Activated CD4-positive, CD25-positive, alpha-beta regulatory T cell treated with anti-CD3 and anti-CD28 coated beads, Interleukin-2, amount 50 U/mL, for 24 hours (primary cell): Measurements from ENCODE around the gene EXOSC9.

Experiments
- ATAC-seq, 2 donors: fragments of 150-1000 bp; cut with Tn5 transposase; one replicate each; pipeline ENCODE4 v1.10.0; 2021; ENCODE audit warnings: mild to moderate bottlenecking in 1 of 2, moderate library complexity in 1 of 2

The EXOSC9 gene

GRCh38 chr4:121789455-121789854, 11.7 kb upstream of the EXOSC9 start:
- ATAC-seq, result no peak

- ATAC-seq, result no peak
These were observed 10.9 kb upstream of the EXOSC9 start for GRCh38 chr4:121789960-121790829.

DNA sequence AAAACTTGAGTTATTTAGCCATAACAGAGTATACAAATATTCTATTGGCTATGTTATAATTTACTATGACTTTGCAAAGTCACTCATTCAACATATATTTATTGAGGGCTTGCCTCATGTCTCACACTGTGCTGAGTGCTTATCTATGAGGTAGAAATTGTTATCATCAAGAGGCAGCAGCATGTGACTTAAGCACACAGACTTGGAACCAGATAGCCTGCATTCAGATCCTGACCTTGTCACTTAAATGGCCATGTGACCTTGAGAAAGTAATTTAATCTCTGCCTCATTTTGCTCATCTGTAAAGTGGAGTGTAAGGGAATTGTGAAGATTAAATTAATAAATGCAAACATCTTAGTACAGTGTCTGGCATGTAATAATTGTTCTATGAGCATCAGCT, 10.1 kb upstream of the EXOSC9 start:
- no peak for ATAC-seq

DNA sequence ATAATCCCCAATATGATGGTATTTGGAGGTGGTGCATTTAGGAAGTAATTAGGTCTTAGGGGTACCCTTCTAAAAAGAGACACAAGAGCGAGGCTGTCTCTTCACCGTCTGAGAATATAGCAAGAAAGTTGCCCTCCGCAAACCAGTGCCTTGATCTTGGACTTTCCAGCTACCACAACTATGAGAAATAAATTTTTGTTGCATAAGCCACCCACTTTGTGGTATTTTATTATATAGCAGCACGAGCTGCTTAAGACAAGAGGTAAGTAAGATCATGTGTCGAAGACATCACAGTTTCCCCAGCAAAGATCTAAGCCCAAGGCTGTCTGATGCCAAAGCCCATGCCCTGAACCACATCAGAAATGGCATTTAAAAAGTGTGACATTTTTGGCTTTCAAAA, 9.6 kb upstream of the EXOSC9 start:
- ATAC-seq, result no peak

- ATAC-seq, result no peak
These were observed 8.2 kb upstream of the EXOSC9 start for GRCh38 chr4:121792966-121793365.

DNA sequence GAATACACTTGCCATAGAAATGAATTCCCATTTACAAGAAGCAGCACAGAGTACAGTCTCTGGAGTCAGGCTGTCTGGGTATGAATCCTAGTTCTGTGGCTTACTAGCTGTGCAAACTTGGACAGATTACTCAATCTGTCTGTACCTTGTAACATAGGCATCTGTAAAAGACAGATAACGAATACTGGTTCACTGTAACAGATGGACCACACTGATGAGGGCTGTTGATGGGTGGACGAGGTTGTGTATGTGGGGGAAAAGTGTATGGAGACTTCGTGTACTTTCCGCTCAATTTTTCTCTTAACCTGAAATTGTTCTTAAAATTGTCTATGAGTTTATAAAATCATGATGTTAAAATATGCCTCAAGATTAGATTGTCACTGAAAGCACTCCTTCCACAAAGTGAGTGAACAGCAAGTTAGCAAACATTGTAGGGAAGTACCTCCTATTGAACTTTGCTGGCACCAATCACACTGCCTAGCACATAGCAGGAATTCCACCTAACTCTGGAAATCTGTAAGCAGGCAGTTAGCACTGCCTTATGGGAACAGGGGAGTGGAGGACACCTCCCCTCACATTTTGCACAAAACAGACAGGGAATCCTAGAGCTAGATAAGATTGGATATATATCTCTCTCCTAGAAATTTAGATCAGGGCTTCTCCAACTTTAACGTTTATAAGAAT, 6.5 kb upstream of the EXOSC9 start:
- ATAC-seq, result no peak

- no peak for ATAC-seq
These were observed 4.8 kb upstream of the EXOSC9 start for GRCh38 chr4:121796283-121796682.

DNA sequence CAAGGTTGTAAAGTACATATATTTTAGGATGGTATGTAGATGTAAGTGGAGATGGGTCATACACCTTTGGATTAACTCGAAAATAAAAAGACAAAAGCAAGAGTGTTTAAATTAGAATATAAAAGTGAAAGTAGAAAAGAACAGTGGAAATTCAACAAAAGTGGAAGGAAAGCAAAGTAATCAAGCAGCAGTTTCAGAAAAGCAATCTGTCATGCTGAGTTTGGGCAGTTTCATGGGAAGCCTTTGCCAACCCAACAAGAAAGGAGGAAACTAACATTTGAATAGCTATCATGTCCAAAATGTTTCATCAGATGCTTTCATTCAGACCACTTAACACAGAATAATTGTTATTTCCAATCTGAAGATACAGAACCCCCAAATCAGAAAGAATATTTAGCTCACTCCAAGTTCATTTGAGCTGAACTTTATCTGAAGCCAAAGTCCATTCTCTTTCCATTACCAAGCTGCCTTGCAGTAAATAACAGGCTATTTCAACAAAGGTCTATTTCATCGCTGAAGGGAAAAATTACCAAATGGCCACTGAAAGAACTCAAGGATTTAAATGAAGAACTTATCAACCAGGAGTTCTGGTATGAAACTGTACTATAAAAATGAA, 1.8 kb upstream of the EXOSC9 start:
- ATAC-seq, result no peak

DNA sequence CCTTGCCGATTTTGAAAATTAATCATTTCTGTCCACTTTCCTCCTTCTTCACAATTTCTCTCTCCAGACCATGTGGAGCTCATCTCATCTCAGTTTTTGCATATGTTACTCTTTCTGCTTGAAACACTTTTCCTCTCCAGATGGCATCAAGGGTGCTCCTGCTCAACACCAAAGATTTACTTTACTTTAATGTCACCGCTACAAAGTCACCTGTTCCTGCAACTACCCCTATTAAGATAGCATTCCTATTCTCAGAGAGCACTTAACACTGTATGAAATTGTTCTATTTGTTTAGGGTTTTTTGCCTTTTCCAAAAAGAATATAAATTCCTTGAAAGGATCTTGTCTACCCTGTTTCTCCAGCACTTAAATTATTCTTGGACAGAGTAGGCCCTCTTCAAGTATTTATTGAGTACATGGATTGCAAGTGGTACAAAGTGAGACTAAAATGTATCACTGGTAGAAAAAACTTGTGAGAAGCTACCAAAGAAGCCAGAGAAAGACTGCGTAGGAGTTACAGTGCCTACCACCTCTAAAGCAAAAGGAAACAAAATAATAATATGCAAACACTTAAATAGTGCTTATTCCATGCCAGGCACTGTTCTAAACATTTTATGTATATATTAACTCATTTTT, 1.1 kb upstream of the EXOSC9 start:
- ATAC-seq, result no peak

DNA sequence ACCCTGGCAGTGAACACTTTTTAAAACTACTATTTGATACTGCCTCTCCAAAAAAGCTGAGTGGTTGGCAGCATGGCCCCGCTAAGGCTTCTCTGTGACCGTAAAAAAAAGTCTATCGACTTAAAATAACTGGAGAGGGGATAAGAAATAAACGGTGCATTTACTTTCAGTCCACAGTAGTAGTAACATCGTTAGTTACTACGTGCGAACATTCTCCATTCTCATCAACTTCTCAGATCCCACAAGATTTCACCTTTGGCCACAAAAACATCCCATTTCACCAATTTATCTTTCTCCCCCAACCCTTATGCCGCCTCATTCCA, 524 bp upstream of the EXOSC9 start:
- ATAC-seq, result peak; percentile 8 to 17

GRCh38 chr4:121801715-121802075, 572 bp downstream of the EXOSC9 start:
- ATAC-seq, result no peak

DNA sequence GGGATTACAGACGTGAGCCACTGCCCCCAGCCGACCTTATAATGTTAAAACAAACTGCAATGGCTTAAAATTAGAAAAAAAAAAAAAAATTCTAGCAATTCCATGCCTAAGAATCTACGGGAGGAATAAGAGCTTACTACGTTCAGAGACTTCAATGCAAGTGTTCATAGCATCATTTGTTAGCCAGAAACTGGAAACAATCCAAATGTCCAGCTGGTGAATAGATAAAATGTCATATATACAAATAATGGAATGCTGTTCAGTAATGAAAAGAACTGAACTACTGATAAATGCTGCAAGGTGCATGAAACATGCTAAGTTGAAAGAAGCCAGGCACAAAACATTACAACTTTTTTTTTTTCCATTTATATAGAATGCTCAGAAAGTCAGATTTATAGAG, 5.3 kb downstream of the EXOSC9 start:
- ATAC-seq, result no peak

DNA sequence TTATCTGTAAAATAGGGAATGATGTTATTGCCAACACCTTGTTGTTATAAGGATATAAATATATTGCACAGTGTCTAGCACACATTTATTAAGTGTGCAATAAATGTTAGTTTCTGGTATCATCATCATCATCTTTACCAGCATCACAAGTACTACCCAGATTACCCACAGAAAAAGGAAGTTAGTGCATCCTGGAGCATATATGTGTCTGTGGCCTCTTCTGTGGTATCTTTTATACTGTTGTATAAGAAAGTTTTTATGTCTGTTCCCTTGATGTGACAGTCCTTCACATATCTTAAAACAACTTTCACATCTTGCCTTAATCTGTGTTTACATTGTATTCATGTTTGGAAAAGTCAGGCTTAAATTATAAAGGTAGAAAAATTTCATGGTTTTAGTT, 10.0 kb downstream of the EXOSC9 start:
- ATAC-seq, result no peak

DNA sequence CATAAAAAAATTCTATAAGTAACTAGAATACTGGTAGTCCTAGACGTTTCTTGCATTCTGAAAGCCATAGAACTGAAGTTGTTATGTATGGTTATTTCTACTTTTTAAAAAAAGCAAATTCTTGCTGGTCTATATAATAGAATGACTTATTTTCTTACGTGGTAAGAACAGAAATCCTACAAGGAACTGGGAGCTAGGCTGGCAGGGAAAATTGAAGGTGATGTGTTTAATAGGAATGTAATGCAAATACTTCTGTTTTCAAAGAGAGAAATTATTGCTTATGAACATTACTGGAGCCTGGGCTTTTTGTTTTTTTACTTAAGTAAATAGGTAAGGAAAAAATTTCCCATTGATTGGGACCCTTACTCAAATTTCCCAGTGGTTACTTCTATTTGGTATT, 13.6 kb downstream of the EXOSC9 start:
- ATAC-seq, result no peak

GRCh38 chr4:121817006-121817405, 15.9 kb downstream of the EXOSC9 start:
- ATAC-seq, result no peak

- no peak for ATAC-seq
These were observed 16.6 kb downstream of the EXOSC9 start for GRCh38 chr4:121817701-121818100.

GRCh38 chr4:121818215-121818614, 17.1 kb downstream of the EXOSC9 start:
- no peak for ATAC-seq

GRCh38 chr4:121819216-121819965, 18.3 kb downstream of the EXOSC9 start:
- no peak for ATAC-seq

DNA sequence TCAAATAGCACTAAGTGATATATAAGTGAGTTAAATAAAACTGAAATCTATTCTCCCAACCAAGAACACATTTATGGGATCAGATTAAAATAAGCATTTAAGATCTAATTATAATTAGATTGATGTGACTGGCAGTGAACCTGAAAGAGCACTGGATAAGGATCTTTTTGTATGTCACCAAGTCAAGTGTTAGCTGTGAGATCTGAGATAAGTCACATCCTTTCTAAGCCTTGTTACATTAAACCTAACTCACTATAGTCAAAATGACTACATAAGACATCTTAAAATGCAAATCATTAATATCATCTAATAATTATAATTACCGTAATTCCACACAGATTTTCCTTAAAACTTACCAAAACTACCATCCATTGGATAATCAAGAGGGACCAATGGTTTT, 20.9 kb downstream of the EXOSC9 start:
- no peak for ATAC-seq

DNA sequence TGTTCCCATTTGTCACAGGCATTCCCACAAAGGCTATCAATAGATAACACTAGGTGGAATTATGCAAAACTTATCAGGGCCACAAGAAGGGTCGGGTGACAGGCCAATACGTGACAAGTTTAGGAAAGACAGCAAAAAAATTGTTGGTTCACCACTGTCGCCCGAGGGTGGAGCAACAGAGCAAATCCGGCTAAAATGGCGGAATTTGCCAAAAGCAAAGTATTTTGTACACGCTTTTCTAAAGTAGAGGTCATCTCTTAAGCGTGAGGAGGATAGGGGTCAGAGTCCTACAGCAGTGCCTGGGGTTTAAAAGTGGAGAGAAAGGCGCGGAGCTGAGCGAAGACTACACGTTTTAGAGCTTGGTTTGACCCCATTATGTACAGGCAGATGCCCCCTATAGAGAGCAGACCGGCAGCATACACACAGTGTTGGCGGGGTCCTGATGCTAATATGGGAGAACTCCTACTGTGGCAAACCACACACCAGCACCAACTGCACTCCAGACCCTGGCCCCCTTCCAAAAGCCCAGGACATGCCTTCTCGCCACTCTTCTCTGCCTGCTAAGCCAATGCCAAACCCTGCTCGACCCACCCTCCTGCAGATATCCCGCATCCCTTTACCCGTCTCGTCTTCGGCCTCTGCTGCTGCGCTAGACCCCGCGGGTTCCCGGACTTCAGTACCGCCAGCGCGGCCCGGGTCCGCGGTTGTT, 21.8 kb downstream of the EXOSC9 start:
- no peak for ATAC-seq

DNA sequence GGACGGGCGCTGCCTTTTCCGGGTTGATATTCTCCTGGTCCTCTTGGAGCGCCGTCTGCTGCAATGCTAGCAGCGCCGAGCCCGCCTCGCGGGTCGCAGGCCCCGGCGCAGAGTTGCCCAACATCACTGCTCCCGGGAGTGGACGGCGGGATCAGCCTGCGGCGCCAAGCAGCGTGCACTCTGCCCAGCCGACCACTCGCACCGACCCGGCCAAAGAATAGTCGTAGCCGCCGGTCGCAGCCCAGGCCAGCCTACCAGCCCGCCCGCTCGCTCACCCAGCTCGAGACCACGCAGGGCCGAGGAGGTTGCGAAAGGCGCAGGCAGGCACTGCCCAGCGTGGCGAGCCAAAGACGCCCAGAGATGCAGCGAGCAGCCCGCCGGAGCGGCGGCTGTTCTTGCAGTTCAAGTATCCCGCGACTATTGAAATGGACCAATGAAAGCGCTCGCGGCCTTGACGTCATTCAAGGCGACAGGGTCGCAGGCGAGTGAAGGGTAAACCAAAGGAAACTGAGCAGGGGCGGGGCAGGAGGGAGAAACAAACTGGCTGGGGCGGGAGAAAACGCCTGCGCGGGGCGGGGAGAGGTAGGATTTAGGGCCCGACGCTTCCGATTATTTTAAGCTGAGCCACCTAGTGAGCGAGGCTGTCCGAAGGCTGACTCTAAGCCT, 22.5 kb downstream of the EXOSC9 start, which contains the start of gene CCNA2:
CCNA2 (minus strand) TSS at position 379 of the 666 bp plus-strand sequence; CDS start at position 124, 255 bp downstream.
- peak; percentile 98 for ATAC-seq

DNA sequence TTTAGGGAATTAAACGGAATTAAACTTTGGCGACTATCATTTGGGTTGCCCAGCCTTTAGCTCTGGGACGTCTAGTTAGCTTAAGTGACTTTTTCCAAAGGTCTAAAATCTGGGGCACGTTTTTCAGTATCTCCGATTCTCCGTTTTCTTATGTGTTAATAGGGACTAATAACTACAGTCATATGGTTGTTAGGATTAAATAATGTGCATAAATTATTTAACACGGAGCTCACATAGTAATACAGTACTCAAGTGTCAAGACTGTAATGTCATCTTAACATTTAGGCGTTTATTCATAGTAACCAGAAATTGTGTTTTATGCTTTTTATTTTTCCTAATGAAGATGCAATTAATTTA, 23.0 kb downstream of the EXOSC9 start:
- ATAC-seq, result no peak
